Choroid plexus epithelial cell (primary cell): ENCODE results near the gene MBD3.

Experiments used
- DNase-seq: peaks from one replicate; pipeline ENCODE4 v3.0.0-alpha.2; 2010; ENCODE audit warnings: low read depth
- H3K4me3 ChIP-seq: 2 replicates; pipeline ENCODE4 v1.5.1; 2011; ENCODE audit warnings: low read depth, mild to moderate bottlenecking, control low read depth, low read length, moderate library complexity
- CTCF ChIP-seq: conservative IDR thresholded peaks from 2 replicates; pipeline ENCODE4 v1.5.1; 2011; ENCODE audit warnings: low read depth, mild to moderate bottlenecking, control low read depth, inconsistent platforms, low read length, moderate library complexity

The MBD3 gene

GRCh38 chr19:1577929-1578618 lies 14.6 kb downstream of the MBD3 start:
- H3K4me3 ChIP-seq, result no peak overlapping the region
- TF ChIP-seq CTCF, result no peak
- DNase-seq, result no peak

- no peak for TF ChIP-seq CTCF
- H3K4me3 ChIP-seq, result no peak overlapping the region
- no peak for DNase-seq
These were observed 15.4 kb downstream of the MBD3 start for GRCh38 chr19:1577090-1577928.

- no peak for DNase-seq
- H3K4me3 ChIP-seq, result no peak overlapping the region
- no peak for TF ChIP-seq CTCF
These were observed 16.2 kb downstream of the MBD3 start for GRCh38 chr19:1576242-1577089.

- no peak for TF ChIP-seq CTCF
- H3K4me3 ChIP-seq, result no peak overlapping the region
- no peak for DNase-seq
These were observed 17.1 kb downstream of the MBD3 start for GRCh38 chr19:1575323-1576241.

GRCh38 chr19:1574354-1575136 lies 18.1 kb downstream of the MBD3 start:
- TF ChIP-seq CTCF, result no peak
- no peak overlapping the region for H3K4me3 ChIP-seq
- DNase-seq, result no peak

- TF ChIP-seq CTCF, result no peak
- DNase-seq, result no peak
- H3K4me3 ChIP-seq, result no peak overlapping the region
These were observed 19.9 kb downstream of the MBD3 start for GRCh38 chr19:1572795-1573194.
